Neural progenitor cell (in vitro differentiated cells): ENCODE results near the gene LHFPL2. TPM values are rescaled to one million over a fixed set of nuclear protein-coding genes. Genes with fewer than 3 reads are reported as not detected.

ENCODE experiments used
- DNase-seq: peaks from one replicate; pipeline ENCODE4 v3.0.0-alpha.2; 2016; ENCODE audit warnings: low spot score
- H2AFZ ChIP-seq: fragments of 200-600 bp; sonication (generic); replicated peaks from 2 replicates; pipeline ENCODE4 v1.6.1; 2016; ENCODE audit warnings: antibody characterized with exemption
- H3F3A ChIP-seq: fragments of 200-600 bp; sonication (generic); 2 replicates; pipeline ENCODE4 v1.6.1; 2016; ENCODE audit warnings: antibody characterized with exemption, low read depth
- H3K27ac ChIP-seq: fragments of 200-600 bp; sonication (generic); 2 replicates; pipeline ENCODE4 v1.5.1; 2016; ENCODE audit warnings: mild to moderate bottlenecking
- H3K27me3 ChIP-seq: fragments of 200-600 bp; sonication (generic); 2 replicates; pipeline ENCODE4 v1.6.1; 2016; ENCODE audit warnings: mild to moderate bottlenecking, moderate library complexity
- H3K36me3 ChIP-seq: fragments of 200-600 bp; sonication (generic); 2 replicates; pipeline ENCODE4 v1.5.1; 2016
- H3K4me1 ChIP-seq: fragments of 200-600 bp; sonication (generic); 2 replicates; pipeline ENCODE4 v1.6.1; 2016; ENCODE audit warnings: mixed run types
- H3K4me2 ChIP-seq: fragments of 200-600 bp; sonication (generic); 2 replicates; pipeline ENCODE4 v1.6.1; 2016
- H3K4me3 ChIP-seq: fragments of 200-600 bp; sonication (generic); 2 replicates; pipeline ENCODE4 v1.5.1; 2016
- H3K79me2 ChIP-seq: fragments of 200-600 bp; sonication (generic); 2 replicates; pipeline ENCODE4 v1.6.1; 2016; ENCODE audit warnings: low read depth
- H3K9ac ChIP-seq: fragments of 200-600 bp; sonication (generic); 2 replicates; pipeline ENCODE4 v1.6.1; 2016
- H3K9me3 ChIP-seq: fragments of 200-600 bp; sonication (generic); 2 replicates; pipeline ENCODE4 v1.5.1; 2016; ENCODE audit warnings: low read depth
- H4K20me1 ChIP-seq: fragments of 200-600 bp; sonication (generic); 2 replicates; pipeline ENCODE4 v1.6.1; 2016; ENCODE audit warnings: low read depth
- H3K27ac Mint-ChIP-seq: 3 replicates; pipeline ENCODE4 v1.8.0; 2021; ENCODE audit warnings: mixed read lengths
- H3K27me3 Mint-ChIP-seq: 2 replicates; pipeline ENCODE4 v1.8.0; 2022; ENCODE audit warnings: low read depth, mild to moderate bottlenecking, inconsistent platforms, moderate library complexity, mixed read lengths; ENCODE audit not compliant: insufficient read depth
- H3K36me3 Mint-ChIP-seq: 3 replicates; pipeline ENCODE4 v1.8.0; 2021; ENCODE audit warnings: mixed read lengths
- H3K4me1 Mint-ChIP-seq: 3 replicates; pipeline ENCODE4 v1.8.0; 2021; ENCODE audit warnings: mixed read lengths
- H3K4me3 Mint-ChIP-seq: 3 replicates; pipeline ENCODE4 v1.8.0; 2021; ENCODE audit warnings: mild to moderate bottlenecking, moderate library complexity, mixed read lengths
- H3K9me3 Mint-ChIP-seq: 3 replicates; pipeline ENCODE4 v1.8.0; 2020; ENCODE audit warnings: mixed read lengths
- CTCF ChIP-seq: fragments of 200-600 bp; sonication (generic); IDR thresholded peaks from 2 replicates; pipeline ENCODE4 v1.5.1; 2017; ENCODE audit warnings: antibody characterized with exemption, mild to moderate bottlenecking
- EZH2 ChIP-seq: fragments of 200-600 bp; sonication (generic); IDR thresholded peaks from 2 replicates; pipeline ENCODE4 v1.6.1; 2017; ENCODE audit warnings: antibody characterized with exemption, mild to moderate bottlenecking, moderate library complexity
- EZH2phosphoT487 ChIP-seq: fragments of 200-600 bp; sonication (generic); IDR thresholded peaks from 2 replicates; pipeline ENCODE4 v1.6.1; 2017; ENCODE audit warnings: antibody characterized with exemption
- total RNA-seq: library from RNA; depleted of rRNA; stranded (reverse); fragments of >200 nt; gene quantifications from 2 replicates; pipeline ENCODE4 v1.2.3, GENCODE V29; 2015; ENCODE audit warnings: low replicate concordance

LHFPL2 gene
- total RNA-seq, 1 donor from 2014 or later: 21.1 TPM

GRCh38 chr5:78587775-78588291, 60.7 kb downstream of the LHFPL2 start:
- Histone ChIP-seq H3K4me2 (no peak overlapping the region), H3K9ac (no peak overlapping the region), H3K4me3 (no peak overlapping the region), H4K20me1 (no peaks in the 10 kb centered on the region), H2AFZ (no peak overlapping the region), H3K79me2 (no peaks in the 10 kb centered on the region), H3F3A (no peaks in the 10 kb centered on the region), H3K9me3 (no peaks in the 10 kb centered on the region), H3K4me1 (peaks cover 8% of the 10 kb centered on the region), H3K36me3 (no peaks in the 10 kb centered on the region), H3K27me3 (no peaks in the 10 kb centered on the region), H3K27ac (peak overlapping the region; percentile 31)
- no peak for DNase-seq
- TF ChIP-seq EZH2: no peak
- H3K27me3 Mint-ChIP-seq: peaks cover 4% of the 10 kb centered on the region
- peaks cover 21% of the 10 kb centered on the region for H3K9me3 Mint-ChIP-seq
- H3K27ac Mint-ChIP-seq: no peak overlapping the region
- no peak overlapping the region for H3K4me3 Mint-ChIP-seq
- peaks cover 13% of the 10 kb centered on the region for H3K4me1 Mint-ChIP-seq
- H3K36me3 Mint-ChIP-seq: peaks cover 29% of the 10 kb centered on the region

- no peaks in the 10 kb centered on the region for H3K79me2 ChIP-seq
- H3K36me3 Mint-ChIP-seq: peaks cover 29% of the 10 kb centered on the region
Measured at GRCh38 chr5:78587081-78587774, 61.3 kb downstream of the LHFPL2 start.

GRCh38 chr5:78586251-78586650, 62.3 kb downstream of the LHFPL2 start:
- H3K4me1 ChIP-seq: peaks cover 8% of the 10 kb centered on the region
- no peaks in the 10 kb centered on the region for H3K27me3 ChIP-seq
- Mint-ChIP-seq H3K27ac (no peak overlapping the region), H3K4me1 (peaks cover 5% of the 10 kb centered on the region), H3K4me3 (no peak overlapping the region), H3K27me3 (peaks cover 4% of the 10 kb centered on the region), H3K9me3 (peaks cover 30% of the 10 kb centered on the region), H3K36me3 (peaks cover 26% of the 10 kb centered on the region)
- H2AFZ ChIP-seq: no peak overlapping the region
- H3K36me3 ChIP-seq: no peaks in the 10 kb centered on the region
- H3K79me2 ChIP-seq: no peaks in the 10 kb centered on the region
- H3K4me3 ChIP-seq: no peak overlapping the region
- H3K27ac ChIP-seq: no peak overlapping the region
- H3K9ac ChIP-seq: no peak overlapping the region
- no peaks in the 10 kb centered on the region for H3K9me3 ChIP-seq
- TF ChIP-seq EZH2phosphoT487: no peak
- TF ChIP-seq EZH2: no peak
- no peak for TF ChIP-seq CTCF
- DNase-seq: no peak
- no peaks in the 10 kb centered on the region for H4K20me1 ChIP-seq
- no peak overlapping the region for H3K4me2 ChIP-seq
- H3F3A ChIP-seq: no peaks in the 10 kb centered on the region

More at GRCh38 chr5:78587081-78587774, 61.3 kb downstream of the LHFPL2 start:
- no peak overlapping the region for H3K27ac Mint-ChIP-seq
- peaks cover 25% of the 10 kb centered on the region for H3K9me3 Mint-ChIP-seq
- no peak for TF ChIP-seq CTCF
- TF ChIP-seq EZH2: no peak
- TF ChIP-seq EZH2phosphoT487: no peak
- Histone ChIP-seq H3K4me3 (no peak overlapping the region), H2AFZ (no peak overlapping the region), H3K27ac (peak overlapping the region; percentile 31), H3K4me1 (peaks cover 8% of the 10 kb centered on the region), H4K20me1 (no peaks in the 10 kb centered on the region), H3K36me3 (no peaks in the 10 kb centered on the region), H3K4me2 (no peak overlapping the region), H3K9me3 (no peaks in the 10 kb centered on the region), H3F3A (no peaks in the 10 kb centered on the region), H3K27me3 (no peaks in the 10 kb centered on the region), H3K9ac (no peak overlapping the region)
- DNase-seq: no peak
- peaks cover 13% of the 10 kb centered on the region for H3K4me1 Mint-ChIP-seq
- no peak overlapping the region for H3K4me3 Mint-ChIP-seq
- peaks cover 4% of the 10 kb centered on the region for H3K27me3 Mint-ChIP-seq

GRCh38 chr5:78578015-78578414, 70.6 kb downstream of the LHFPL2 start:
- Histone ChIP-seq H3K9me3 (no peaks in the 10 kb centered on the region), H3K79me2 (no peaks in the 10 kb centered on the region), H3K27ac (no peak overlapping the region), H3K36me3 (no peaks in the 10 kb centered on the region), H3K4me1 (no peaks in the 10 kb centered on the region), H3K9ac (no peak overlapping the region), H3F3A (no peaks in the 10 kb centered on the region), H3K4me3 (no peak overlapping the region), H4K20me1 (no peaks in the 10 kb centered on the region), H3K27me3 (no peaks in the 10 kb centered on the region), H2AFZ (no peak overlapping the region), H3K4me2 (no peak overlapping the region)
- peaks cover 16% of the 10 kb centered on the region for H3K9me3 Mint-ChIP-seq
- H3K4me1 Mint-ChIP-seq: peaks cover 20% of the 10 kb centered on the region
- no peak for TF ChIP-seq EZH2phosphoT487
- no peak overlapping the region for H3K4me3 Mint-ChIP-seq
- no peak overlapping the region for H3K27ac Mint-ChIP-seq
- no peak for DNase-seq
- H3K27me3 Mint-ChIP-seq: no peaks in the 10 kb centered on the region
- peaks cover 5% of the 10 kb centered on the region for H3K36me3 Mint-ChIP-seq
